HEK293 (cell line): ENCODE data around the gene IFFO2.

Experiments used
- CTCF ChIA-PET: fragments of 350-600 bp; formaldehyde crosslinking; extraction: SDS; loops from one replicate; lab custom pipeline; 2021; ENCODE audit warnings: antibody characterized with exemption; lab: Yijun Ruan, JAX
- POLR2A ChIA-PET: fragments of 300-600 bp; formaldehyde crosslinking; extraction: SDS; loops from one replicate; lab custom pipeline; 2020; ENCODE audit warnings: antibody characterized with exemption, inconsistent platforms; lab: Yijun Ruan, JAX
- H3K27ac ChIP-seq: fragments of 200-500 bp; sonication (Bioruptor generic); 2 replicates; pipeline ENCODE4 v1.5.1; 2014; ENCODE audit warnings: low read depth, low read length, control low read depth, inconsistent platforms; ENCODE audit errors: extremely low read depth
- H3K36me3 ChIP-seq, 2 experiments: fragments of 200-500 bp in 1 of 2; sonication (Bioruptor generic) in 1 of 2; 1 replicate in 1 of 2; 2 replicates in 1 of 2; pipeline ENCODE4 v1.5.1; 2014 to 2017; ENCODE audit warnings: inconsistent platforms in 2 of 2, low read length in 2 of 2; ENCODE audit not compliant: control insufficient read depth in 2 of 2, insufficient read depth in 1 of 2
- H3K4me1 ChIP-seq: fragments of 200-500 bp; sonication (Bioruptor generic); 2 replicates; pipeline ENCODE4 v1.5.1; 2014; ENCODE audit warnings: mild to moderate bottlenecking, low read length, inconsistent platforms; ENCODE audit not compliant: control insufficient read depth, insufficient read depth
- H3K4me3 ChIP-seq: 2 replicates; pipeline ENCODE4 v1.5.1; 2011; ENCODE audit warnings: low read depth, mild to moderate bottlenecking, control low read depth, low read length, moderate library complexity
- H3K9me3 ChIP-seq: fragments of 200-500 bp; sonication (Bioruptor generic); 2 replicates; pipeline ENCODE4 v1.5.1; 2014; ENCODE audit warnings: low read depth, low read length, inconsistent platforms; ENCODE audit not compliant: control insufficient read depth, insufficient read depth
- KLF10 ChIP-seq: fragments of 450-650 bp; IDR thresholded peaks from 2 replicates; pipeline ENCODE4 v1.5.1; 2018; ENCODE audit warnings: missing biosample characterization, mild to moderate bottlenecking, missing genetic modification characterization
- TCF7L2 ChIP-seq: IDR thresholded peaks from 2 replicates; pipeline ENCODE4 v1.6.1; 2011; ENCODE audit warnings: low read depth, mild to moderate bottlenecking, inconsistent platforms, low read length, moderate library complexity, borderline replicate concordance
- ZNF501 ChIP-seq: fragments of 450-650 bp; formaldehyde crosslinking; IDR thresholded peaks from 2 replicates; pipeline ENCODE4 v1.5.1; 2016; ENCODE audit warnings: missing biosample characterization, missing genetic modification characterization
- ZNF610 ChIP-seq: fragments of 450-650 bp; formaldehyde crosslinking; IDR thresholded peaks from 2 replicates; pipeline ENCODE4 v1.5.1; 2016; ENCODE audit warnings: missing biosample characterization, missing genetic modification characterization, borderline replicate concordance

IFFO2 gene

DNA sequence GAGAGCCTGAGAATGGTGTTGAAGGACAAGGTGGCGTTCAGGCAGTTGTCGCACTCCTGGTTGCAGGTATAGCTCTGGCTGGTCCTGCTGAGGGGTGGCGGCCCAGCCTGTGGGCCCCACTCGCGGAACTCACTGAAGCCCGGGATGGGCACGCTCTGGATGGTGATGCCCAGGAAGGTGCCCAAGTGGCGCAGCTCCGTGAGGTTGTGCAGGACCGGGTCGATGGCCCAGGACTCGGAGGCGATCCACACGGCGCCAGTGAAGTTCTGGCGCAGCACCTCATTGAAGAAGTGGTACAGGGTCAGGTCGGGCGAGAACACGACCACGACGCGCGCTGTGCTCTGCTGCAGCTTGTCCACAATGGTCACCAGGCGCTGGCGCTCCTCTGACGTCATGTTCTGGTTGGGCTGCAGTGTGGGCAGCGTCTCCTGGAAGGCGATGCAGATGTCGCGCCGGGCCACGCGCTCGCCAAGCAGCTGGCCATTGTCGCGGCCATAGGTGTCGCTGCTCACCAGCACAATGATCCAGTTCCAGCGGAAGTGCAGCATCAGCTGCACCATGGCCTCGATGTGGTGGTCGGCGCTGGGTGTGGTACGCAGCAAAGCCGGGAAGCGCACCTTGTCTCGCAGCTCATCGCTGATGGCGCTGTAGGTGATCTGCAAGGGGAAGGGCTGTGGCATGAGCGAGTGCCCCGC is 102.0 kb downstream of the IFFO2 start:
- no peaks in the 10 kb centered on the region for H3K9me3 ChIP-seq
- TF ChIP-seq ZNF610 (tag by site-specific recombination) (no peak), ZNF501 (tag by site-specific recombination) (no peak), TCF7L2 (no peak), KLF10 (tag by site-specific recombination) (no peak)
- H3K4me1 ChIP-seq, result no peaks in the 10 kb centered on the region
- POLR2A ChIA-PET, result no interaction called here
- H3K4me3 ChIP-seq, result no peak overlapping the region
- no peak overlapping the region for H3K27ac ChIP-seq
- no peaks in the 10 kb centered on the region for H3K36me3 ChIP-seq
- CTCF ChIA-PET, result interaction anchor here (0.6 kb wide), 1 partner anchor 52 kb away, joined by 3 read pairs; no protein-coding TSS in a partner anchor
